Neuronal stem cell (in vitro differentiated cells): ENCODE data around the gene CDC37L1.

ENCODE experiments used
- DNase-seq: peaks from one replicate; pipeline ENCODE4 v3.0.0-alpha.2; 2013; ENCODE audit warnings: low spot score
- H2AFZ ChIP-seq: one replicate; pipeline ENCODE4 v1.6.1; 2013; ENCODE audit warnings: mild to moderate bottlenecking, low read length, inconsistent platforms
- H2AK5ac ChIP-seq: 2 replicates; pipeline ENCODE4 v1.6.1; 2013; ENCODE audit warnings: low read depth, mild to moderate bottlenecking, inconsistent platforms, low read length, moderate library complexity, mixed read lengths
- H2BK120ac ChIP-seq: 2 replicates; pipeline ENCODE4 v1.6.1; 2013; ENCODE audit warnings: low read depth, mild to moderate bottlenecking, inconsistent platforms, low read length, moderate library complexity, mixed read lengths
- H2BK12ac ChIP-seq: one replicate; pipeline ENCODE4 v1.6.1; 2013; ENCODE audit warnings: low read length, inconsistent platforms
- H2BK15ac ChIP-seq: 2 replicates; pipeline ENCODE4 v1.6.1; 2013; ENCODE audit warnings: mild to moderate bottlenecking, low read length, inconsistent platforms, mixed read lengths
- H2BK5ac ChIP-seq: one replicate; pipeline ENCODE4 v1.6.1; 2013; ENCODE audit warnings: inconsistent platforms, mild to moderate bottlenecking, low read length, moderate library complexity
- H3K14ac ChIP-seq: one replicate; pipeline ENCODE4 v1.6.1; 2013; ENCODE audit warnings: low read length, inconsistent platforms
- H3K18ac ChIP-seq: 2 replicates; pipeline ENCODE4 v1.6.1; 2013; ENCODE audit warnings: low read length, inconsistent platforms
- H3K23ac ChIP-seq: 2 replicates; pipeline ENCODE4 v1.6.1; 2013; ENCODE audit warnings: low read depth, mild to moderate bottlenecking, mixed read lengths, low read length, inconsistent platforms; ENCODE audit not compliant: poor library complexity
- H3K27ac ChIP-seq: replicated peaks from 3 replicates; pipeline ENCODE4 v1.5.1; 2013; ENCODE audit warnings: low read length, inconsistent platforms
- H3K27me3 ChIP-seq, 3 experiments: 2 replicates each; pipeline ENCODE4 v1.6.1; 2013; ENCODE audit warnings: low read length in 3 of 3, mild to moderate bottlenecking in 2 of 3, inconsistent platforms in 1 of 3, low read depth in 1 of 3, mixed read lengths in 1 of 3, moderate library complexity in 1 of 3; ENCODE audit not compliant: control insufficient read depth in 3 of 3, insufficient read depth in 3 of 3
- H3K36me3 ChIP-seq, 2 donors: replicated peaks in 1 of 2; 2 replicates each; pipeline ENCODE4 v1.6.1; 2013; ENCODE audit warnings: low read length in 2 of 2; ENCODE audit not compliant: control insufficient read depth in 2 of 2, insufficient read depth in 2 of 2
- H3K4ac ChIP-seq: 2 replicates; pipeline ENCODE4 v1.6.1; 2013; ENCODE audit warnings: inconsistent platforms, mild to moderate bottlenecking, low read length, moderate library complexity
- H3K4me1 ChIP-seq, 2 donors: 1 replicate in 1 of 2; 2 replicates in 1 of 2; pipeline ENCODE4 v1.6.1; 2013; ENCODE audit warnings: low read length in 2 of 2, low read depth in 1 of 2; ENCODE audit not compliant: control insufficient read depth in 2 of 2, insufficient read depth in 1 of 2
- H3K4me2 ChIP-seq: one replicate; pipeline ENCODE4 v1.6.1; 2013; ENCODE audit warnings: mild to moderate bottlenecking, low read length, inconsistent platforms; ENCODE audit not compliant: insufficient read depth, poor library complexity, severe bottlenecking
- H3K4me3 ChIP-seq, 2 donors: 2 replicates each; pipeline ENCODE4 v1.5.1; 2013; ENCODE audit warnings: low read length in 2 of 2, mild to moderate bottlenecking in 2 of 2, inconsistent platforms in 1 of 2, moderate library complexity in 1 of 2
- H3K79me1 ChIP-seq: one replicate; pipeline ENCODE4 v1.6.1; 2013; ENCODE audit warnings: low read depth, mild to moderate bottlenecking, inconsistent platforms, low read length, moderate library complexity
- H3K9ac ChIP-seq: one replicate; pipeline ENCODE4 v1.6.1; 2013; ENCODE audit warnings: mild to moderate bottlenecking, low read depth, low read length, inconsistent platforms; ENCODE audit not compliant: poor library complexity
- H3K9me3 ChIP-seq, 2 donors: replicated peaks in 1 of 2; 2 replicates each; pipeline versions ENCODE3 to v1.6.1; 2013; ENCODE audit warnings: low read length in 2 of 2, mild to moderate bottlenecking in 2 of 2, inconsistent platforms in 1 of 2, low read depth in 1 of 2, mixed read lengths in 1 of 2, moderate library complexity in 1 of 2; ENCODE audit not compliant: control insufficient read depth in 2 of 2, insufficient read depth in 1 of 2
- H4K8ac ChIP-seq: one replicate; pipeline ENCODE4 v1.6.1; 2013; ENCODE audit warnings: low read depth, mild to moderate bottlenecking, inconsistent platforms, low read length, moderate library complexity
- H4K91ac ChIP-seq: one replicate; pipeline ENCODE4 v1.6.1; 2013; ENCODE audit warnings: low read length, low read depth, mild to moderate bottlenecking, inconsistent platforms; ENCODE audit not compliant: poor library complexity
- WGBS, 2 donors: extraction: QIAGEN DNeasy Blood & Tissue Kit; methylation state at CpG; one replicate each; pipeline ENCODE4 v1.1.7; 2013; ENCODE audit warnings: missing lambda C conversion rate in 2 of 2, mixed read lengths in 1 of 2; ENCODE audit not compliant: insufficient read length in 2 of 2, insufficient replicate concordance in 1 of 2; ENCODE audit errors: extremely low coverage in 2 of 2; 5-methylcytosine and 5-hydroxymethylcytosine counted together

The CDC37L1 gene

DNA sequence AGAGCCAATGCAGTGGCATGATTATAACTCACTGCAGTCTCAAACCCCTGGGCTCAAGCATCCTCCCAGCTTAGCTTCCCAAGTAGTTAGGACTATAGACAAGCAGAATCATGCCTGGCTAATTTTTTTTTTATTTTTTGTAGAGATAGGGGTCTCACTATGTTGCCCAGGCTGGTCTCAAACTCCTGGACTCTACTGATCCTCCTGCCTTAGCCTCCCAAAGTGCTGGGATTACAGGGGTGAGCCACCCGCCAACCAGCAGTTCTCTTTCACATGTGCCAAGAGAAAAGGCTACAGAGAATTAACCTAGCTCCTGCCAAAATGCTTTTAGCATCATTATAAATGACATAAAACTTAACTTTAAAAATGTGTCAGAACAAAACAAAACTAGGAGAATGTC is 53.5 kb downstream of the CDC37L1 start:
- no peak overlapping the region for H3K9ac ChIP-seq
- no CpG with 5 or more reads among the region's 1 CpG for WGBS, 2 donors
- no peak for DNase-seq
- H3K9me3 ChIP-seq = peaks cover 0 to 10% of the 10 kb centered on the region in 2 donors
- H4K8ac ChIP-seq = no peak overlapping the region
- no peak overlapping the region for H2BK120ac ChIP-seq
- no peak overlapping the region for H2BK12ac ChIP-seq
- no peak overlapping the region for H2BK15ac ChIP-seq
- H3K4me3 ChIP-seq = no peak overlapping the region
- no peak overlapping the region for H4K91ac ChIP-seq
- no peak overlapping the region for H2BK5ac ChIP-seq
- no peak overlapping the region for H3K23ac ChIP-seq
- H3K14ac ChIP-seq = no peak overlapping the region
- H3K79me1 ChIP-seq = peaks cover 2% of the 10 kb centered on the region
- no peaks in the 10 kb centered on the region for H3K4me1 ChIP-seq
- no peak overlapping the region for H2AFZ ChIP-seq
- no peaks in the 10 kb centered on the region for H3K27me3 ChIP-seq
- no peak overlapping the region for H2AK5ac ChIP-seq
- no peak overlapping the region for H3K4ac ChIP-seq
- H3K36me3 ChIP-seq = peaks cover 0 to 57% of the 10 kb centered on the region in 2 donors
- no peak overlapping the region for H3K18ac ChIP-seq
- H3K27ac ChIP-seq = no peak overlapping the region
- no peak overlapping the region for H3K4me2 ChIP-seq

DNA sequence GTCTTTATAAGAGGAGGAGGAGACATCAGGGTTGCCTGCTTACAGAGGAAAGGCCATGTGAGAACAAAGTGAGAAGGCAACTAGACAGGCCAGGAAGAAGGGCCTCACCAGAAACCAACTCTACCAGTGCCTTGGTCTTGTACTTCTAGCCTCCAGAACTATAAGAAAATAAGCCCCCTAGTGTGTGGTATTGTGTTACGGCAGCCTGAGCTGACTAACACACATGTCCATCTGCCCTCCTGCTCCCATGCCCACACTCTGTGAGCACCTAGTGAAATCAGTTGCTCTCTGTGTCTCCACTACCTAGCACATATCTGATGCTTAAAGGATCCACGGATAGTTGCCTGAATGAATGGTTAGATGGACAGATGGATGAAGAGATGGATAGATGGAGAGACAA is 54.8 kb downstream of the CDC37L1 start:
- no peak overlapping the region for H3K23ac ChIP-seq
- H3K9me3 ChIP-seq = peaks cover 0 to 16% of the 10 kb centered on the region in 2 donors
- no peak for DNase-seq
- no peak overlapping the region for H2AK5ac ChIP-seq
- no peak overlapping the region for H3K27ac ChIP-seq
- H3K27me3 ChIP-seq = no peaks in the 10 kb centered on the region
- H3K4me2 ChIP-seq = no peak overlapping the region
- H2BK12ac ChIP-seq = no peak overlapping the region
- H3K9ac ChIP-seq = no peak overlapping the region
- WGBS, 2 donors = no CpG with 5 or more reads among the region's 2 CpGs
- peaks cover 0 to 51% of the 10 kb centered on the region in 2 donors for H3K36me3 ChIP-seq
- H4K8ac ChIP-seq = no peak overlapping the region
- H3K18ac ChIP-seq = no peak overlapping the region
- H3K4me3 ChIP-seq = no peak overlapping the region
- H3K4me1 ChIP-seq = no peaks in the 10 kb centered on the region
- H2BK15ac ChIP-seq = no peak overlapping the region
- no peak overlapping the region for H2BK120ac ChIP-seq
- no peak overlapping the region for H3K14ac ChIP-seq
- no peak overlapping the region for H2AFZ ChIP-seq
- peaks cover 2% of the 10 kb centered on the region for H3K79me1 ChIP-seq
- H3K4ac ChIP-seq = no peak overlapping the region
- no peak overlapping the region for H2BK5ac ChIP-seq
- no peak overlapping the region for H4K91ac ChIP-seq

DNA sequence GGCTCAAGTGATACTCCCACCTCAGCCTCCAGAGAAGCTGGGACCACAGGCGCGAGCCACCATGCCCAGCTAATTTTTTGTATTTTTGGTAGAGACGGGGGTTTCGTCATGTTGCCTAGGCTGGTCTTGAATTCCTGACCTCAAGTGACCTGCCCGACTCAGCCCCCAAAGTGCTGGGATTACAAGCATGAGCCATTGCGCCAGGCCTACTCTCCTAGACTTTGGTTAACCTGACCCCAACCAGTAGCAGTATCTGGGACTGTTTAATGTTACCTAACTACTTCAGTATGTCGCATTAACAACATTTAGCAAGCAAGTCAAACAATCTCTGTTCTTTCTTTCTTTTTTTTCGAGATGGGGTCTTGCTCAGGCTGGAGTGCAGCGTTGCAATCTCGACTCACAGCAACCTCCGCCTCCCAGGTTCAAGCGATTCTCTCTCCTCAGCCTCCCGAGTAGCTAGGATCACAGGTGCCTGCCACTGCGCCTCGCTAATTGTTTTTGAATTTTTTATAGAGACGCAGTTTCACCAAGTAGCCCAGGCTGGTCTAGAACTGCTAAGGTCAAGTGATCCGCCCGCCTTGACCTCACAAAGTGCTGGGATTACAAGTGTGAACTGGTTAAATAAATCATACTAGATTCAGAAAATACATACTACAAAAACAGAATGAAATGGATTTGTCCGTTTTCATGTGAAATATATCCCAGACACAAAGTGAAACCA is 59.7 kb downstream of the CDC37L1 start:
- H3K79me1 ChIP-seq = peaks cover 2% of the 10 kb centered on the region
- no CpG with 5 or more reads among the region's 19 CpGs for WGBS, 2 donors
- no peak overlapping the region for H3K9ac ChIP-seq
- H2BK12ac ChIP-seq = no peak overlapping the region
- peaks cover 0 to 20% of the 10 kb centered on the region in 2 donors for H3K36me3 ChIP-seq
- H3K23ac ChIP-seq = no peak overlapping the region
- no peak overlapping the region for H4K91ac ChIP-seq
- H3K4me2 ChIP-seq = no peak overlapping the region
- H3K4me3 ChIP-seq = peak overlapping the region in 1 of 2 donors; percentile 85
- H3K27me3 ChIP-seq = no peaks in the 10 kb centered on the region
- H2BK15ac ChIP-seq = no peak overlapping the region
- no peak overlapping the region for H3K14ac ChIP-seq
- H3K27ac ChIP-seq = no peak overlapping the region
- H3K4me1 ChIP-seq = peaks cover 0 to 5% of the 10 kb centered on the region in 2 donors
- no peak overlapping the region for H2AK5ac ChIP-seq
- no peak overlapping the region for H3K18ac ChIP-seq
- H2BK120ac ChIP-seq = no peak overlapping the region
- no peak overlapping the region for H4K8ac ChIP-seq
- H3K4ac ChIP-seq = no peak overlapping the region
- H2AFZ ChIP-seq = no peak overlapping the region
- DNase-seq = no peak
- H3K9me3 ChIP-seq = peaks cover 0 to 9% of the 10 kb centered on the region in 2 donors
- H2BK5ac ChIP-seq = no peak overlapping the region

DNA sequence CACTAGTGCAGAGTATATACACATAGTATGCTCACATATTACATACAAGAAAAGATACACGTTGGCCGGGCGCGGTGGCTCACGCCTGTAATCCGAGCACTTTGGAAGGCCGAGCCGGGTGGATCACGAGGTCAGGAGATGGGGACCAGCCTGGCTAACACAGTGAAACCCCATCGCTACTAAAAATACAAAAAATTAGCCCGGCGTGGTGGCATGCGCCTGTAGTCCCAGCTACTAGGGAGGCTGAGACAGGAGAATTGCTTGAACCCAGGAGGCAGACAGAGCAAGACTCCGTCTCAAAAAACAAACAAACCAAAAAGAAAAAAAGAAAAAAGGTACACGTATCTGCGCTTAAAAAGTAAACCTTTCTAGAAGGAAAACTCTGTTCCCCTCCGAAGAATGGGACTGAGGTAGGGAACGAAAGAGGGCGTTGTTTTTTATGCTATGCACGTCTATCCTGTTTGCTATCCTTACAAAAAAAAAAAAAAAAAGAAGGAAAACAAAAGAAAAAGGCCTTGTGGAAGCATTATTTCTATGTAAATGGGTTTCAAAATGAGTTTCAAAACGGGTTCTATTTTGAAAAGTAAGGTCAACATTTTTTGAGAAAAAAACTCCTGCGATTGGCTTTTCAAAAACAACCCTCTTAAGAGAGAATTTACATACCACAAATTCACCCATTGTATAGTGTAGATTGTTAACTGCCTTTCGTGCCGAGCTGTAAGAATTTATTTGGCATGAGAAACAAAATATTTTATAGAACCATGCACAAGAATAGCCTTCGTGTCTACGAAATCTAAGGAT is 60.4 kb downstream of the CDC37L1 start:
- no peak for DNase-seq
- H2AK5ac ChIP-seq = no peak overlapping the region
- H3K14ac ChIP-seq = no peak overlapping the region
- H4K8ac ChIP-seq = no peak overlapping the region
- H2AFZ ChIP-seq = peak overlapping the region; percentile 99
- H3K27ac ChIP-seq = no peak overlapping the region
- H3K4me1 ChIP-seq = peaks cover 0 to 5% of the 10 kb centered on the region in 2 donors
- H2BK12ac ChIP-seq = no peak overlapping the region
- no peak overlapping the region for H2BK5ac ChIP-seq
- no CpG with 5 or more reads among the region's 26 CpGs for WGBS, 2 donors
- no peak overlapping the region for H3K9ac ChIP-seq
- H4K91ac ChIP-seq = no peak overlapping the region
- H3K79me1 ChIP-seq = peaks cover 2% of the 10 kb centered on the region
- peak overlapping the region in 1 of 2 donors; percentile 85 for H3K4me3 ChIP-seq
- H3K27me3 ChIP-seq = no peaks in the 10 kb centered on the region
- H3K36me3 ChIP-seq = peaks cover 0 to 14% of the 10 kb centered on the region in 2 donors
- H3K4me2 ChIP-seq = peak overlapping the region; percentile 95
- peaks cover 0 to 6% of the 10 kb centered on the region in 2 donors for H3K9me3 ChIP-seq
- H2BK120ac ChIP-seq = no peak overlapping the region
- H2BK15ac ChIP-seq = no peak overlapping the region
- H3K23ac ChIP-seq = no peak overlapping the region
- no peak overlapping the region for H3K18ac ChIP-seq
- no peak overlapping the region for H3K4ac ChIP-seq
